Progenitor cell of endocrine pancreas (in vitro differentiated cells): Measurements from ENCODE around the gene WDFY3. TPM values are rescaled to one million over a fixed set of nuclear protein-coding genes. Genes with fewer than 3 reads are reported as not detected.

Source experiments
- DNase-seq: peaks from one replicate; pipeline ENCODE4 v3.0.0; 2021; ENCODE audit warnings: low spot score; ENCODE audit not compliant: unreplicated experiment
- H3K27ac Mint-ChIP-seq: 2 replicates; pipeline ENCODE4 v1.8.0; 2021; ENCODE audit warnings: mild to moderate bottlenecking, moderate library complexity, mixed read lengths
- H3K27me3 Mint-ChIP-seq: 2 replicates; pipeline ENCODE4 v1.8.0; 2021; ENCODE audit warnings: mixed read lengths
- H3K36me3 Mint-ChIP-seq: 2 replicates; pipeline ENCODE4 v1.8.0; 2022; ENCODE audit warnings: mixed read lengths; ENCODE audit not compliant: insufficient read depth
- H3K4me1 Mint-ChIP-seq: 2 replicates; pipeline ENCODE4 v1.8.0; 2021; ENCODE audit warnings: low read depth, mixed read lengths
- H3K4me3 Mint-ChIP-seq: 2 replicates; pipeline ENCODE4 v1.8.0; 2021; ENCODE audit warnings: low read depth, mild to moderate bottlenecking, moderate library complexity, mixed read lengths
- H3K9me3 Mint-ChIP-seq: 2 replicates; pipeline ENCODE4 v1.8.0; 2021; ENCODE audit warnings: low read depth, mixed read lengths
- CTCF ChIP-seq: fragments of 200-600 bp; sonication (generic); IDR thresholded peaks from one replicate; pipeline ENCODE4 v1.5.0; 2021; ENCODE audit warnings: antibody characterized with exemption, mild to moderate bottlenecking; ENCODE audit not compliant: unreplicated experiment
- total RNA-seq: library from RNA; stranded (reverse); gene quantifications from 2 replicates; pipeline ENCODE4 v1.2.1, GENCODE V29; 2021

WDFY3 gene
- total RNA-seq, 1 donor from 2014 or later = 115 TPM

- no peak for TF ChIP-seq CTCF
- Mint-ChIP-seq H3K4me3 (no peak overlapping the region), H3K27me3 (no peaks in the 10 kb centered on the region), H3K36me3 (peaks cover 24% of the 10 kb centered on the region), H3K27ac (no peak overlapping the region), H3K4me1 (no peaks in the 10 kb centered on the region), H3K9me3 (no peaks in the 10 kb centered on the region)
- DNase-seq = no peak
Observed at GRCh38 chr4:84733343-84734033, 233.0 kb downstream of the WDFY3 start.

- no peaks in the 10 kb centered on the region for H3K9me3 Mint-ChIP-seq
- no peaks in the 10 kb centered on the region for H3K4me1 Mint-ChIP-seq
- TF ChIP-seq CTCF = no peak
- DNase-seq = no peak
- no peaks in the 10 kb centered on the region for H3K27me3 Mint-ChIP-seq
- H3K4me3 Mint-ChIP-seq = no peak overlapping the region
- H3K27ac Mint-ChIP-seq = no peak overlapping the region
- peaks cover 20% of the 10 kb centered on the region for H3K36me3 Mint-ChIP-seq
Observed at GRCh38 chr4:84730375-84730774, 236.1 kb downstream of the WDFY3 start.

- H3K9me3 Mint-ChIP-seq = no peaks in the 10 kb centered on the region
- no peak overlapping the region for H3K27ac Mint-ChIP-seq
- H3K4me1 Mint-ChIP-seq = no peaks in the 10 kb centered on the region
- no peak for DNase-seq
- H3K4me3 Mint-ChIP-seq = no peak overlapping the region
- peaks cover 23% of the 10 kb centered on the region for H3K36me3 Mint-ChIP-seq
- H3K27me3 Mint-ChIP-seq = no peaks in the 10 kb centered on the region
- TF ChIP-seq CTCF = no peak
Observed at GRCh38 chr4:84727491-84727890, 239.0 kb downstream of the WDFY3 start.

GRCh38 chr4:84726356-84726755 is 240.1 kb downstream of the WDFY3 start:
- no peak overlapping the region for H3K27ac Mint-ChIP-seq
- TF ChIP-seq CTCF = no peak

GRCh38 chr4:84722720-84723119 is 243.8 kb downstream of the WDFY3 start:
- H3K4me3 Mint-ChIP-seq = no peak overlapping the region
- H3K4me1 Mint-ChIP-seq = no peaks in the 10 kb centered on the region
- peaks cover 33% of the 10 kb centered on the region for H3K36me3 Mint-ChIP-seq
- DNase-seq = no peak
- H3K9me3 Mint-ChIP-seq = no peaks in the 10 kb centered on the region
- no peak for TF ChIP-seq CTCF
- H3K27ac Mint-ChIP-seq = peak overlapping the region; percentile 29
- H3K27me3 Mint-ChIP-seq = no peaks in the 10 kb centered on the region

More at GRCh38 chr4:84726356-84726755, 240.1 kb downstream of the WDFY3 start:
- Mint-ChIP-seq H3K9me3 (no peaks in the 10 kb centered on the region), H3K36me3 (peaks cover 22% of the 10 kb centered on the region), H3K27me3 (no peaks in the 10 kb centered on the region), H3K4me3 (no peak overlapping the region), H3K4me1 (no peaks in the 10 kb centered on the region)
- no peak for DNase-seq
